PFSK-1 (cell line): ENCODE measurements around the gene CCDC93.

Experiments used
- SIN3A ChIP-seq: IDR thresholded peaks from 2 replicates; pipeline ENCODE4 v1.6.1; 2012; ENCODE audit warnings: mild to moderate bottlenecking, low read length, moderate library complexity, borderline replicate concordance; ENCODE audit not compliant: insufficient read depth
- TAF1 ChIP-seq: IDR thresholded peaks from 2 replicates; pipeline ENCODE4 v1.6.1; 2012; ENCODE audit warnings: low read length, control low read depth, borderline replicate concordance; ENCODE audit not compliant: insufficient read depth

- TF ChIP-seq TAF1 = no peak
- TF ChIP-seq SIN3A = no peak
Measured at GRCh38 chr2:118058951-118059350, 45.1 kb upstream of the CCDC93 start.
